Lower leg skin (tissue), 4 donors: ENCODE measurements around the gene UPK3A. TPM values are rescaled to one million over a fixed set of nuclear protein-coding genes. Genes with fewer than 3 reads are reported as not detected.
A peak's percentile ranks its signal among the peaks of the same experiment; 100 is the strongest.
"Not testable (repeated sequence)": the region's sequence is repeated elsewhere in the genome, so short reads cannot be mapped to it uniquely, and the experiment has no call there.

Experiments used
- DNase-seq, 2 donors: peaks; one replicate each; pipeline ENCODE4 v3.0.0-alpha.2; 2019; ENCODE audit warnings: low spot score in 2 of 2
- H3K4me3 ChIP-seq: fragments of 200-600 bp; sonication (generic); 2 replicates; pipeline ENCODE4 v1.5.1; 2017; ENCODE audit warnings: mild to moderate bottlenecking, low read depth; ENCODE audit not compliant: poor library complexity, severe bottlenecking
- POLR2A ChIP-seq, 2 donors: fragments of 450-650 bp; IDR thresholded peaks; one replicate each; pipeline ENCODE4 v1.6.1; 2016 to 2017; ENCODE audit warnings: antibody characterized with exemption in 2 of 2, mild to moderate bottlenecking in 1 of 2, moderate library complexity in 1 of 2
- WGBS, 2 donors: methylation state at CpG; one replicate each; pipeline ENCODE4 v1.1.5; 2018; 5-methylcytosine and 5-hydroxymethylcytosine counted together
- intact Hi-C: fragments of 100-400 bp; cut with DNase I; formaldehyde crosslinking; loops from one replicate; pipeline ENCODE4 v1.15.0; 2023; ENCODE audit warnings: low total_unique reads
- total RNA-seq, 4 donors: library from RNA; depleted of rRNA; stranded (reverse); fragments of >200 nt; gene quantifications; one replicate each; pipeline ENCODE4 v1.1.0, GENCODE V29; 2016
- TF ChIP-seq, protein P1 (sequence below), 3 donors: fragments of 450-650 bp; IDR thresholded peaks; one replicate each; pipeline ENCODE4 v1.5.1; 2016; ENCODE audit warnings: antibody characterized with exemption in 3 of 3, mild to moderate bottlenecking in 3 of 3, moderate library complexity in 2 of 3

Gene UPK3A
- total RNA-seq, 4 donors from 2014 or later: 0.49 TPM; not detected in 3

DNA sequence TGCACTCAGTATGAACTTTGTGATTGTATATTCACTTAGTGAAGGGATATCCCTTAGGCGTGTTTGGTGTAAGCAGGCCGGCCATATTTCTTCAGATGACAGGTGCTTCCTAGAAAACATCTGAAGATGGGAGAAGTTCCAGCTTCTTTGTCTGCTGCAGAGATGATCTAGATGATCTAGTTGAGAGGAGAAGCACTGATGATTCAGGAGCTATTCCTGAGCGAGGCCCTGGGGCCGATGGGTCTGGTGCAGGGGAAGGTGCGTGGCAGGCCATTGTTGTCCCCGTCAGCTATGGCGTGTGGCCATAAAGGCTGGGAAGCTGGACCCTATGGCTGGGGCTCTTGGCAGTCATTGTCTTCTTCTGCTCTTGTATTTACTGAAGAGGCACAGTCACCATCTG lies 38.9 kb downstream of the UPK3A start:
- intact Hi-C loops: no loop called here
- TF ChIP-seq, protein P1, sequence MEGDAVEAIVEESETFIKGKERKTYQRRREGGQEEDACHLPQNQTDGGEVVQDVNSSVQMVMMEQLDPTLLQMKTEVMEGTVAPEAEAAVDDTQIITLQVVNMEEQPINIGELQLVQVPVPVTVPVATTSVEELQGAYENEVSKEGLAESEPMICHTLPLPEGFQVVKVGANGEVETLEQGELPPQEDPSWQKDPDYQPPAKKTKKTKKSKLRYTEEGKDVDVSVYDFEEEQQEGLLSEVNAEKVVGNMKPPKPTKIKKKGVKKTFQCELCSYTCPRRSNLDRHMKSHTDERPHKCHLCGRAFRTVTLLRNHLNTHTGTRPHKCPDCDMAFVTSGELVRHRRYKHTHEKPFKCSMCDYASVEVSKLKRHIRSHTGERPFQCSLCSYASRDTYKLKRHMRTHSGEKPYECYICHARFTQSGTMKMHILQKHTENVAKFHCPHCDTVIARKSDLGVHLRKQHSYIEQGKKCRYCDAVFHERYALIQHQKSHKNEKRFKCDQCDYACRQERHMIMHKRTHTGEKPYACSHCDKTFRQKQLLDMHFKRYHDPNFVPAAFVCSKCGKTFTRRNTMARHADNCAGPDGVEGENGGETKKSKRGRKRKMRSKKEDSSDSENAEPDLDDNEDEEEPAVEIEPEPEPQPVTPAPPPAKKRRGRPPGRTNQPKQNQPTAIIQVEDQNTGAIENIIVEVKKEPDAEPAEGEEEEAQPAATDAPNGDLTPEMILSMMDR (IDR thresholded peaks at IDR 0.05): no peak
- TF ChIP-seq POLR2A (IDR thresholded peaks at IDR 0.05): no peak
- no peak for DNase-seq
- WGBS, 2 donors: 69 to 78% methylated on average over 7 of the region's 7 CpGs
- H3K4me3 ChIP-seq: no peak overlapping the region

DNA sequence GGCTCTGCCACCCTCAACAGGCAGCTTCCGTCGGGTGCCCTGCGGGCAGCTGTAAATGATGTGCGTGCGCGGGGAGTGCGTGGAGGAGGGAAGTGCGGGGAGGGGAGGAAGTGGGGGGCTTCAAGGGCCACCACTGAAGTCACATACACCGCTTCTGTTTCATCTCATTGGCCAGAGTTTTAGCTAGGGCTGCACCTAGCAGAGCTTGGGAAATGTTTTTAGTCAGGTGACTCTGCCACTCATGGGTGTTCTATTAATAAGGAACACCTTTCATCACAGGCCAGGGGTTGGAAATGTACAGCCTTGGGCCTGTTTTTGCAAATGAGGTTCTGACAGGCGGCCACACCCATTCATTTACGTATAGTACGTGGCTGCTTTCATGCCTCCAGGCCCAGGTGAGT lies 39.6 kb downstream of the UPK3A start:
- no peak overlapping the region for H3K4me3 ChIP-seq
- WGBS, 2 donors: 64 to 67% methylated on average over 12 of the region's 12 CpGs
- intact Hi-C loops: no loop called here
- TF ChIP-seq, protein P1 (IDR thresholded peaks at IDR 0.05): no peak
- TF ChIP-seq POLR2A (IDR thresholded peaks at IDR 0.05): no peak
- peak in 1 of 2 donors; percentile 61 for DNase-seq

DNA sequence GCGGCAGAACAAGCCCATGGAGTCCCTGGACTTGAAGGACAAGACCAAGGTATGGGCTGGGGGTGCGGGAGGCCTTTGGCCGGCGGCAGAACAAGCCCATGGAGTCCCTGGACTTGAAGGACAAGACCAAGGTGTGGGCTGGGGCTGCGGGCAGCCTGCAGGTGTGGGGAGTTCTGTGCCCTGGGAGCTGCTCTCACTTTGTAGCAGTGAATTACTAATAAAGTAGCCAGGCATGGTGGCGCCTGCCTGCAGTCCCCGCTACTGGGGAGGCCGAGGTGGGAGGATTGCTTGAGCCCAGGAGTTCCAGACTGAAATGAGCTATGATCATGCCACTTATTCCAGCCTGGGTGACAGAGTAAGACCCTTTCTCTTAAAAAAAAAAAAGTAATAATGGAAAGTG lies 43.5 kb downstream of the UPK3A start:
- intact Hi-C loops, H3K4me3 ChIP-seq, DNase-seq: not testable (repeated sequence)
- WGBS, 2 donors: 89% methylated on average over 7 of the region's 8 CpGs

DNA sequence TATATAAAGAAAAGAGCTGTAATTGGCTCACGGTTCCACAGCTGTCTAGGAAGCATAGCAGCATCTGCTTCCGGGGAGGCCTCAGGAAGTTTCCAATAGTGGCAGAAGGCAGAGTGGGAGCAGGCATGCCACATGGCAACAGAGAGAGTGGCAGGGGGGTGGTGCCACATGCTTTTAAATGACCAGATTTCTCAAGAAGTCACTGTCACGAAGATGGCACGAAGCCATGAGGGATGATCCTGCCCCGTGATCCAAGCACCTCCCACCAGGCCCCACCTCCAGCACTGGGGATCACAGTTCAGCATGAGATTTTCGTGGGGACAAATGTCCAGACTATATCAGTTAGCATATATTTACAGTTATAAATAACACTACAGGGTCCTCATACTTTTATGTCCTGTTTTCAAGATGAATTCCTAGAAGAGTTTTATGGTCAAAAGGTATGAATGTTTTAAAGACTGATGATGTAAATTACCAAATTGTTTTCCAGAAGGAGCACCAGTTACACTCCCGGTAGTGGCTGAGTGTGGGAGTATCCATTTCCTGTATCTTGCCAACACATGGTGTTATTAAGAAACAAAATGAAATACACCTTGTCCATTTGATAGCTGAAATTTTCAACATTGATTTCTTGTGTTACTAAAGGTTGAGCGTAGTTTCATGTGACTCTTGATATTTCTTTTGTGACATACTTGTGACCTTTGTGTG lies 44.2 kb downstream of the UPK3A start:
- DNase-seq: peak; percentile 48 to 91
- no peak overlapping the region for H3K4me3 ChIP-seq
- 58 to 62% methylated on average over 8 of the region's 8 CpGs for WGBS, 2 donors
- TF ChIP-seq POLR2A (IDR thresholded peaks at IDR 0.05): no peak
- TF ChIP-seq, protein P1 (IDR thresholded peaks at IDR 0.05): no peak
- intact Hi-C loops: no loop called here

DNA sequence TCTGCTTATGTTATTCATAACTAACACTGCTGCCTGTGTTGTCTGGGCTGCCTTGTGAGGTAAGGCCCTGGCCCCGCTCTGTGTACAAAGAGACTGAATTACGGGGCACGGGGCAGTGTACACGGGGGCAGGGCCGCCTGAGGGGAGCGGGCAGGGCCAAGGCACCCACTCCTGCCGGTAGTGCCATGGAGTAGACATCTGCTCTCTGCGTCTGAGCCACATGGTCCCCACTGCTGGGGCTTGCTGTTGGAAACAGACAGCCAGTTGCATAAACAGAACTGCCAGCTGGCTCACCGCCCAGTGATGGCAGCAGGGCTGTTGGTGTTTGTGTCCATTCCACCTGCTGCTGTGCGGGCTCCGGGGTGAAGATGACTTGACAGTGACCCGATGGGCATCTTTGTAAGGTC lies 44.8 kb downstream of the UPK3A start:
- intact Hi-C loops: no loop called here
- 78 to 83% methylated on average over 12 of the region's 12 CpGs for WGBS, 2 donors

DNA sequence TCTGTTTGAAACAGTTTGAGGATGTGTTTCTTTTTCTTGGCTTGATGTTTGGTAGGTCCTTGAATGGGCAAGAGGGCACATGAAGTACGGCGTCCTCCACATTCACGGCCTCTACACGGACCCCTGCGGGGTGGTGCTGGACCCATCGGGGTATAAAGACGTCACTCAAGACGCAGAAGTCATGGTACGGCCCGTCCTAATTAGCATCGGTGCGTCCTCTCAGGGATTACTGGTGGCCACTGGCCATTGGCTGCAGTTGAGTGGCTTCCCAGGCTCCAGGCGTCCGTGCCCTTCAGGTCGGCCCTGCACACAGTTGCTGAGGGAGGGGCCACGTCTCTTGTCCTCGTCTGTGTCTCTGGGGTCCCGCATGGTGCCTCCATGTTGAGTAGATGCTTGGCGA lies 45.8 kb downstream of the UPK3A start:
- 93 to 94% methylated on average over 19 of the region's 19 CpGs for whole genome bisulfite sequencing, 2 donors
- intact Hi-C loops: no loop called here
- H3K4me3 ChIP-seq: no peak overlapping the region
- TF ChIP-seq, protein P1 (IDR thresholded peaks at IDR 0.05): no peak
- TF ChIP-seq POLR2A (IDR thresholded peaks at IDR 0.05): no peak
- no peak for DNase-seq

More for the DNA sequence above, 44.8 kb downstream of the UPK3A start:
- TF ChIP-seq, protein P1 (IDR thresholded peaks at IDR 0.05): no peak
- TF ChIP-seq POLR2A (IDR thresholded peaks at IDR 0.05): no peak
- H3K4me3 ChIP-seq: no peak overlapping the region
- no peak for DNase-seq
